Endodermal cell (in vitro differentiated cells): ENCODE measurements around the gene MFSD2A. TPM values are rescaled to one million over a fixed set of nuclear protein-coding genes. Genes with fewer than 3 reads are reported as not detected.
"Not testable (repeated sequence)": the region's sequence is repeated elsewhere in the genome, so short reads cannot be mapped to it uniquely, and the experiment has no call there.

Source experiments
- DNase-seq: peaks from one replicate; pipeline ENCODE4 v3.0.0-alpha.2; 2017
- H3K27ac ChIP-seq: 2 replicates; pipeline ENCODE4 v1.5.1; 2013; ENCODE audit warnings: mild to moderate bottlenecking, low read depth, low read length, moderate library complexity
- H3K27me3 ChIP-seq: 2 replicates; pipeline ENCODE4 v1.6.1; 2013; ENCODE audit warnings: mild to moderate bottlenecking, low read length, moderate library complexity; ENCODE audit not compliant: insufficient read depth, control insufficient read depth, poor library complexity, severe bottlenecking
- H3K36me3 ChIP-seq: 2 replicates; pipeline ENCODE4 v1.7.0; 2013; ENCODE audit warnings: mild to moderate bottlenecking, low read length, moderate library complexity; ENCODE audit not compliant: control insufficient read depth, insufficient read depth
- H3K4me1 ChIP-seq: one replicate; pipeline ENCODE4 v1.7.0; 2013; ENCODE audit warnings: low read length; ENCODE audit not compliant: control insufficient read depth, insufficient read depth
- H3K4me3 ChIP-seq: 2 replicates; pipeline ENCODE4 v1.5.1; 2013; ENCODE audit warnings: mild to moderate bottlenecking, low read length, moderate library complexity
- H3K9ac ChIP-seq: 2 replicates; pipeline ENCODE4 v1.6.1; 2013; ENCODE audit warnings: mild to moderate bottlenecking, low read length, moderate library complexity; ENCODE audit not compliant: poor library complexity, severe bottlenecking; ENCODE audit errors: extremely low read depth
- H3K9me3 ChIP-seq: 2 replicates; pipeline ENCODE4 v1.6.1; 2013; ENCODE audit warnings: mild to moderate bottlenecking, low read length, moderate library complexity; ENCODE audit not compliant: control insufficient read depth
- H3K27ac Mint-ChIP-seq: 2 replicates; pipeline ENCODE4 v1.8.0; 2020; ENCODE audit warnings: mixed read lengths
- H3K27me3 Mint-ChIP-seq: 2 replicates; pipeline ENCODE4 v1.8.0; 2021; ENCODE audit warnings: mild to moderate bottlenecking, mixed read lengths; ENCODE audit not compliant: insufficient read depth
- H3K36me3 Mint-ChIP-seq: 2 replicates; pipeline ENCODE4 v1.8.0; 2020; ENCODE audit warnings: low read depth, mixed read lengths
- H3K4me1 Mint-ChIP-seq: 2 replicates; pipeline ENCODE4 v1.8.0; 2020; ENCODE audit warnings: mixed read lengths
- H3K4me3 Mint-ChIP-seq: 2 replicates; pipeline ENCODE4 v1.8.0; 2020; ENCODE audit warnings: mild to moderate bottlenecking, moderate library complexity, mixed read lengths
- H3K9me3 Mint-ChIP-seq: 2 replicates; pipeline ENCODE4 v1.8.0; 2020; ENCODE audit warnings: mild to moderate bottlenecking, mixed read lengths
- WGBS, 2 experiments: methylation state at CpG; one replicate each; pipeline versions ENCODE4 v1.1.5 to v1.1.7; 2013; ENCODE audit warnings: missing lambda C conversion rate in 2 of 2, mixed read lengths in 1 of 2; ENCODE audit not compliant: insufficient coverage in 1 of 2, insufficient read length in 1 of 2; 5-methylcytosine and 5-hydroxymethylcytosine counted together
- total RNA-seq, 2 donors: library from RNA; stranded (reverse); fragmentation: NEBNext Ultra II Directional in 1 of 2; extraction: Animal tissue kit (Norgen Biotek cat#: 25700) in 1 of 2; gene quantifications; 2 replicates in 1 of 2; 3 replicates in 1 of 2; pipeline ENCODE4 v1.2.1, GENCODE V29; 2021
- TF ChIP-seq, protein P1 (sequence below): fragments of 200-600 bp; sonication (generic); conservative IDR thresholded peaks from 2 replicates; pipeline ENCODE4 v1.5.0; 2021; ENCODE audit warnings: antibody characterized with exemption, mild to moderate bottlenecking

Gene MFSD2A
- total RNA-seq, 2 donors from 2014 or later: 6.3 to 8.5 TPM

DNA sequence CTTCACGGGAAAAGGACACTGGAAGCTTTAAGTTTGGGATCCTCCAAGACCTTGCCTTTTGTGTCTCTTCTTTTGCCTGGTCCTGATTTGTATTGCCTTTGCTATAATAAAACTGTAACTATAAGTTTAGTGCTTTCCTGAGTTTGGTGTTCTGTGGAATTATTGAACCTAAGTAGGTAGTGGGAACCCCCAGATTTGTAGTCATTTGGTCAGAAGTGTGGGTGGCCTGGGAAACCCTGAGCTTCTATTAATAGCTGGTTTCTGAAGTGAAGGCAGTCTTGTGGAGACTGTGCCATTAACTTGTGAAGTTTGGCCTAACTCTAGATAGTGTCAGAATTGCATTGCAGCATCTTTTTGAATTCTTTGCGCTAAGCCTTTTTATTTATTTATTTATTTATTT lies 46.4 kb upstream of the MFSD2A start:
- Histone ChIP-seq H3K4me3 (no peak overlapping the region), H3K4me1 (no peaks in the 10 kb centered on the region), H3K9me3 (peaks cover 15% of the 10 kb centered on the region), H3K27me3 (peaks cover 7% of the 10 kb centered on the region), H3K27ac (no peak overlapping the region), H3K9ac (no peak overlapping the region), H3K36me3 (no peaks in the 10 kb centered on the region)
- Mint-ChIP-seq H3K27me3 (peaks cover 23% of the 10 kb centered on the region), H3K27ac (no peak overlapping the region), H3K36me3 (no peaks in the 10 kb centered on the region), H3K9me3 (peaks cover 25% of the 10 kb centered on the region), H3K4me1 (no peaks in the 10 kb centered on the region), H3K4me3 (no peak overlapping the region)
- DNase-seq: no peak
- 92 to 100% methylated on average over 1 of the region's 2 CpGs for WGBS, 2 experiments
- TF ChIP-seq, protein P1, sequence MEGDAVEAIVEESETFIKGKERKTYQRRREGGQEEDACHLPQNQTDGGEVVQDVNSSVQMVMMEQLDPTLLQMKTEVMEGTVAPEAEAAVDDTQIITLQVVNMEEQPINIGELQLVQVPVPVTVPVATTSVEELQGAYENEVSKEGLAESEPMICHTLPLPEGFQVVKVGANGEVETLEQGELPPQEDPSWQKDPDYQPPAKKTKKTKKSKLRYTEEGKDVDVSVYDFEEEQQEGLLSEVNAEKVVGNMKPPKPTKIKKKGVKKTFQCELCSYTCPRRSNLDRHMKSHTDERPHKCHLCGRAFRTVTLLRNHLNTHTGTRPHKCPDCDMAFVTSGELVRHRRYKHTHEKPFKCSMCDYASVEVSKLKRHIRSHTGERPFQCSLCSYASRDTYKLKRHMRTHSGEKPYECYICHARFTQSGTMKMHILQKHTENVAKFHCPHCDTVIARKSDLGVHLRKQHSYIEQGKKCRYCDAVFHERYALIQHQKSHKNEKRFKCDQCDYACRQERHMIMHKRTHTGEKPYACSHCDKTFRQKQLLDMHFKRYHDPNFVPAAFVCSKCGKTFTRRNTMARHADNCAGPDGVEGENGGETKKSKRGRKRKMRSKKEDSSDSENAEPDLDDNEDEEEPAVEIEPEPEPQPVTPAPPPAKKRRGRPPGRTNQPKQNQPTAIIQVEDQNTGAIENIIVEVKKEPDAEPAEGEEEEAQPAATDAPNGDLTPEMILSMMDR: no peak

DNA sequence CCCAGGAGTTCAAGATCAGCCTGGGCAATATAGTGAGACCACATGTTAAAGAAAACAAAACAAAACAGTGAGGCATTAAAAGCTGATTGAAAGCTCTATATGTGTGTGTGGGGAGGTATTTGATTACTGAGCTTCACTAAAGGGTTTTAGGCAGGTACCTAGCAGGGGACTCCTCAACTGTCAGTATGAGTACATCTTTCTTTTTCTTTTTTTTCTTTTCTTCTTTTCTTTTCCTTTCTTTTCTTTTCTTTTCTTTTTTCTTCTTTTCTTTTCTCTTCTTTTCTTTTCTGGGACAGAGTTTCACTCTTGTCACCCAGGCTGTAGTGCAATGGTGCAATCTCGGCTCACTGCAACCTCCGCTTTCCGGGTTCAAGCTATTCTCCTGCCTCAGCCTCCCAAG lies 44.7 kb upstream of the MFSD2A start:
- WGBS, 2 experiments: 98 to 100% methylated on average over 3 of the region's 3 CpGs
- Mint-ChIP-seq H3K4me3 (no peak overlapping the region), H3K9me3 (peaks cover 28% of the 10 kb centered on the region), H3K4me1 (no peaks in the 10 kb centered on the region), H3K27me3 (peaks cover 10% of the 10 kb centered on the region), H3K36me3 (no peaks in the 10 kb centered on the region), H3K27ac (no peak overlapping the region)
- Histone ChIP-seq H3K27me3 (no peaks in the 10 kb centered on the region), H3K4me3 (no peak overlapping the region), H3K4me1 (no peaks in the 10 kb centered on the region), H3K36me3 (no peaks in the 10 kb centered on the region), H3K9ac (no peak overlapping the region), H3K27ac (no peak overlapping the region), H3K9me3 (peaks cover 15% of the 10 kb centered on the region)
- TF ChIP-seq, protein P1: no peak
- DNase-seq: no peak

- not testable (repeated sequence) for H3K4me1 ChIP-seq, H3K27me3 ChIP-seq, H3K9me3 ChIP-seq, H3K4me1 Mint-ChIP-seq, H3K27ac ChIP-seq, H3K4me3 ChIP-seq, H3K4me3 Mint-ChIP-seq, H3K27ac Mint-ChIP-seq, H3K9ac ChIP-seq, H3K36me3 ChIP-seq, DNase-seq, H3K36me3 Mint-ChIP-seq, H3K27me3 Mint-ChIP-seq
- H3K9me3 Mint-ChIP-seq: peaks cover 19% of the 10 kb centered on the region
- 96% methylated on average over 23 of the region's 30 CpGs; no CpG with 5 or more reads in 1 of the 2 experiments for WGBS, 2 experiments
Measured at GRCh38 chr1:39913136-39913535, 41.8 kb upstream of the MFSD2A start.

DNA sequence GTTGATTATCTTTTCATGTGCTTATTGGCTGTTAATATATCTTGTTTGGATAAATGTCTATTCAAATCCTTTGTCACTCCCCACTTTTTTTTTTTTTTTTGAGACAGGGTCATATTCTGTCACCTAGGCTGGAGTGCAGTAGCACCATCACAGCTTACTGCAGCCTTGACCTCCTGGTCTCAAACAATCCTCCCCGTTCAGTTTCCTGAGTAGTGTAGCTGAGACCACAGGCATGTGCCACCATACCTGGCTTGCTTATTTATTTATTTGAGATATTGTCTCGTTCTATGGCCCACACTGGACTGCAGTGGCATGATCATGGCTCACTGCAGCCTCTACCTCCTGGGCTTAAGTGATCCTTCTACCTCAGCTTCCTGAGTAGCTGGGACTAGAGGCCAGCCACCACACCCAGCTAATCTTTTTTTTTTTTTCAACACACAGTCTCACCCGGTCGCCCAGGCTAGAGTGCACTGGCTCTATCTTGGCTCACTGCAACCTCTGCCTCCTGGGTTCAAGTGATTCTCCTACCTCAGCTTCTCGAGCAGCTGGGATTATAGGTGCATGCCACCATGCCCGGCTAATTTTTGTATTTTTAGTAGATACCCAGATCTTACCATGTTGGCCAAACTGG lies 39.3 kb upstream of the MFSD2A start:
- no peak for DNase-seq
- Mint-ChIP-seq H3K36me3 (no peaks in the 10 kb centered on the region), H3K27me3 (no peaks in the 10 kb centered on the region), H3K4me1 (no peaks in the 10 kb centered on the region), H3K4me3 (no peak overlapping the region), H3K9me3 (peaks cover 6% of the 10 kb centered on the region), H3K27ac (no peak overlapping the region)
- Histone ChIP-seq H3K4me3 (no peak overlapping the region), H3K27me3 (no peaks in the 10 kb centered on the region), H3K36me3 (no peaks in the 10 kb centered on the region), H3K9ac (no peak overlapping the region), H3K27ac (no peak overlapping the region), H3K4me1 (no peaks in the 10 kb centered on the region), H3K9me3 (no peaks in the 10 kb centered on the region)
- TF ChIP-seq, protein P1: no peak
- 87 to 89% methylated on average over 3 to 6 of the region's 6 CpGs for WGBS, 2 experiments
